Tibial nerve (tissue), 4 donors: ENCODE results near the gene FBXO21.

ENCODE experiments used
- CTCF ChIP-seq, 5 experiments: fragments of 200-600 bp in 3 of 5; fragments of 450-650 bp in 2 of 5; sonication (generic) in 3 of 5; IDR thresholded peaks; one replicate each; pipeline ENCODE4 v1.5.1; 2016 to 2019; ENCODE audit warnings: antibody characterized with exemption in 5 of 5, mild to moderate bottlenecking in 3 of 5, moderate library complexity in 2 of 5
- EP300 ChIP-seq, 2 donors: sonication (generic); formaldehyde crosslinking; IDR thresholded peaks; one replicate each; pipeline ENCODE4 v1.6.1; 2017; ENCODE audit warnings: antibody characterized with exemption in 2 of 2, mild to moderate bottlenecking in 1 of 2

- TF ChIP-seq CTCF (IDR thresholded peaks at IDR 0.05) (no peak), EP300 (IDR thresholded peaks at IDR 0.05) (no peak)
These were observed 68.8 kb downstream of the FBXO21 start for GRCh38 chr12:117121441-117121840.
